ENCODE results near the gene ACP1.

ACP1 gene

GRCh38 chr2:285531-285930 is 20.8 kb downstream of the ACP1 start:
- H3K27me3 ChIP-seq (ENCODE audit: control insufficient read depth, insufficient read depth, low read length): no peaks in the 10 kb centered on the region
- no peaks in the 10 kb centered on the region for H3K36me3 ChIP-seq (ENCODE audit: control insufficient read depth, insufficient read depth, low read length)
- H3K4me3 ChIP-seq (ENCODE audit: low read depth, low read length): no peak overlapping the region
- H2AFZ ChIP-seq: no peak overlapping the region
- no peaks in the 10 kb centered on the region for H3K9me3 ChIP-seq (ENCODE audit: control insufficient read depth, low read length)
- H3K4me2 ChIP-seq (ENCODE audit: low read length): no peak overlapping the region
- H3K4me1 ChIP-seq: peaks cover 7% of the 10 kb centered on the region
- TF ChIP-seq CTCF (IDR thresholded peaks at IDR 0.05): no peak
- H3K79me2 ChIP-seq: no peaks in the 10 kb centered on the region
- H3K9ac ChIP-seq: no peak overlapping the region
- H3K27ac ChIP-seq: no peak overlapping the region

DNA sequence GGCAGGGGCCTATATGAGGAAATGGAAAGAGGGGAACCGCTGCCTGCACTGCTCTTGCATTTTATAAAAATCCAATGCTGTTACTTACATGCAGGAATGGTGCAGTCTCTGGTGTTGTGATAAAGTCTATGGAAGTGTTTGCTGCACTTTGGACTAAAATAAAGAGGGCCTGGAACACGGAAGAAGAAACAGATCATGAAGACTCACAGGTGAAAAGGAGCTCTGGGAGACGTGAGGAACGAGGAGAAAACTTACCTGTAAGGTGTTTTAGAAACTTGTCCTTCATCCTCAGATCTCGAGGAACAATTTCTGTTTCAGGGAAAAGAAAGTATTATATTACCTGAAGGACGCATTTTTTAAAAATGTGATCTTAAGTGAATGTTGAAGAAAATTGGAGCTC is 21.3 kb downstream of the ACP1 start:
- Histone ChIP-seq H3K9me3 (ENCODE audit: control insufficient read depth, low read length) (no peaks in the 10 kb centered on the region), H2AFZ (no peak overlapping the region), H3K4me1 (peaks cover 7% of the 10 kb centered on the region), H3K9ac (no peak overlapping the region), H3K36me3 (ENCODE audit: control insufficient read depth, insufficient read depth, low read length) (no peaks in the 10 kb centered on the region), H3K4me2 (ENCODE audit: low read length) (no peak overlapping the region), H3K27ac (no peak overlapping the region), H3K79me2 (no peaks in the 10 kb centered on the region), H3K4me3 (ENCODE audit: low read depth, low read length) (no peak overlapping the region), H3K27me3 (ENCODE audit: control insufficient read depth, insufficient read depth, low read length) (no peaks in the 10 kb centered on the region)
- TF ChIP-seq CTCF (IDR thresholded peaks at IDR 0.05): no peak

GRCh38 chr2:286774-287392 is 22.1 kb downstream of the ACP1 start:
- Histone ChIP-seq H3K9ac (no peak overlapping the region), H3K4me3 (ENCODE audit: low read depth, low read length) (no peak overlapping the region), H3K4me2 (ENCODE audit: low read length) (no peak overlapping the region), H3K27ac (no peak overlapping the region), H3K27me3 (ENCODE audit: control insufficient read depth, insufficient read depth, low read length) (no peaks in the 10 kb centered on the region), H3K79me2 (no peaks in the 10 kb centered on the region), H3K4me1 (peaks cover 7% of the 10 kb centered on the region), H2AFZ (peak overlapping the region; percentile 40), H3K36me3 (ENCODE audit: control insufficient read depth, insufficient read depth, low read length) (no peaks in the 10 kb centered on the region), H3K9me3 (ENCODE audit: control insufficient read depth, low read length) (no peaks in the 10 kb centered on the region)
- no peak for TF ChIP-seq CTCF (IDR thresholded peaks at IDR 0.05)

- Histone ChIP-seq H3K27me3 (ENCODE audit: control insufficient read depth, insufficient read depth, low read length) (no peaks in the 10 kb centered on the region), H2AFZ (peak overlapping the region; percentile 40), H3K27ac (no peak overlapping the region), H3K9me3 (ENCODE audit: control insufficient read depth, low read length) (no peaks in the 10 kb centered on the region), H3K9ac (no peak overlapping the region), H3K4me3 (ENCODE audit: low read depth, low read length) (no peak overlapping the region), H3K79me2 (no peaks in the 10 kb centered on the region), H3K4me1 (peaks cover 7% of the 10 kb centered on the region), H3K4me2 (ENCODE audit: low read length) (no peak overlapping the region), H3K36me3 (ENCODE audit: control insufficient read depth, insufficient read depth, low read length) (no peaks in the 10 kb centered on the region)
- TF ChIP-seq CTCF (IDR thresholded peaks at IDR 0.05): no peak
Observed at GRCh38 chr2:287471-287885, 22.7 kb downstream of the ACP1 start.
